Measurements from ENCODE around the gene HSH2D. TPM values are rescaled to one million over a fixed set of nuclear protein-coding genes. Genes with fewer than 3 reads are reported as not detected.

Gene HSH2D
- total RNA-seq, 2 donors from 2014 or later: 0.66 to 0.68 TPM

DNA sequence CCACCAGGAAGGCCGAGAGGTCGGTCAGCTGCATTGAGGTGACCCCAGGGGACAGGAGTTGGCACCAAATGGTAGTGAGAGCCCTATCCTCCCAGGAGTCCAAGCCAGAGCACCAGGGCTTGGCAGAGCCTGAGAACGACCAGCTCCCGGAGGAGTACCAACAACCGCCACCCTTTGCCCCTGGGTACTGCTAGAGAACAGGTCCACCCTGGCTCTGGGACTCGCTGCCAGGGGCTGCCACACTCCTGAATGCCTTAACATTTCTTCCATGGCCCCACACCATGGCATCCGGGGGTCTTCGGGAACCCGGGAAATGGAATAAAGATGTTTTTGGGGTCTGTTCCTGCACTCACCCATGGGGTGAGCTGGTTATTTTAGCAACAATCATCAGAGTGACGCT lies 14.1 kb downstream of the HSH2D start:
- H3K4me1 ChIP-seq (ENCODE audit: control insufficient read depth, insufficient read depth, low read length): no peaks in the 10 kb centered on the region
- Mint-ChIP-seq H3K36me3 (ENCODE audit: low read depth) (no peaks in the 10 kb centered on the region), H3K27ac (no peak overlapping the region), H3K4me3 (no peak overlapping the region), H3K4me1 (no peaks in the 10 kb centered on the region), H3K27me3 (ENCODE audit: insufficient read depth) (no peaks in the 10 kb centered on the region), H3K9me3 (no peaks in the 10 kb centered on the region)
- H3K27me3 ChIP-seq (ENCODE audit: control insufficient read depth, insufficient read depth, low read length, poor library complexity, severe bottlenecking): no peaks in the 10 kb centered on the region
- H3K27ac ChIP-seq (ENCODE audit: low read depth, low read length): no peak overlapping the region
- DNase-seq: no peak
- H3K4me3 ChIP-seq (ENCODE audit: low read length): no peak overlapping the region
- no peaks in the 10 kb centered on the region for H3K36me3 ChIP-seq (ENCODE audit: control insufficient read depth, insufficient read depth, low read length)
- 87 to 89% methylated on average over 9 to 10 of the region's 10 CpGs for WGBS, 2 experiments (ENCODE audit: insufficient coverage in 1 of 2, insufficient read length in 1 of 2)
- H3K9me3 ChIP-seq (ENCODE audit: control insufficient read depth, low read length): peaks cover 5% of the 10 kb centered on the region
- TF ChIP-seq, protein P1, sequence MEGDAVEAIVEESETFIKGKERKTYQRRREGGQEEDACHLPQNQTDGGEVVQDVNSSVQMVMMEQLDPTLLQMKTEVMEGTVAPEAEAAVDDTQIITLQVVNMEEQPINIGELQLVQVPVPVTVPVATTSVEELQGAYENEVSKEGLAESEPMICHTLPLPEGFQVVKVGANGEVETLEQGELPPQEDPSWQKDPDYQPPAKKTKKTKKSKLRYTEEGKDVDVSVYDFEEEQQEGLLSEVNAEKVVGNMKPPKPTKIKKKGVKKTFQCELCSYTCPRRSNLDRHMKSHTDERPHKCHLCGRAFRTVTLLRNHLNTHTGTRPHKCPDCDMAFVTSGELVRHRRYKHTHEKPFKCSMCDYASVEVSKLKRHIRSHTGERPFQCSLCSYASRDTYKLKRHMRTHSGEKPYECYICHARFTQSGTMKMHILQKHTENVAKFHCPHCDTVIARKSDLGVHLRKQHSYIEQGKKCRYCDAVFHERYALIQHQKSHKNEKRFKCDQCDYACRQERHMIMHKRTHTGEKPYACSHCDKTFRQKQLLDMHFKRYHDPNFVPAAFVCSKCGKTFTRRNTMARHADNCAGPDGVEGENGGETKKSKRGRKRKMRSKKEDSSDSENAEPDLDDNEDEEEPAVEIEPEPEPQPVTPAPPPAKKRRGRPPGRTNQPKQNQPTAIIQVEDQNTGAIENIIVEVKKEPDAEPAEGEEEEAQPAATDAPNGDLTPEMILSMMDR (conservative IDR thresholded peaks at IDR 0.05): no peak
- H3K9ac ChIP-seq (ENCODE audit: extremely low read depth, low read length, poor library complexity, severe bottlenecking): no peak overlapping the region

DNA sequence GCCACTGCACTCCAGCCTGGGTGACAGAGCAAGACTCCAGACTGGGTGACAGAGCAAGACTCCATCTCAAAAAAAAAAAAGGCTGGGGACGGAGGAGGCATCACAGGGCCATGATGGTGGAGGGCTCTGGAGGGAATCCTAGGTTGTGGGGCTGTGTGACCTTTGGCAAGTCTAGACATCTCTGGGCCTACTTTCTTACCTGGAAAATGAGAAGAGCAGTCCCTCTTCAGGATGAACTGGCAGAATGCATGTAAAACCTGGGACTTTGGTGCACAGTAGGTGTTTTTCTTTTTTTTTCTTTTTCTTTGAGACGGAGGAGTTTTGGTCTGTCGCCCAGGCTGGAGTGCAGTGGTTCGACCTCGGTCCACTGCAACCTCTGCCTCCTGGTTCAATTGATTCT lies 16.2 kb downstream of the HSH2D start:
- Histone ChIP-seq H3K27me3 (ENCODE audit: control insufficient read depth, insufficient read depth, low read length, poor library complexity, severe bottlenecking) (no peaks in the 10 kb centered on the region), H3K9ac (ENCODE audit: extremely low read depth, low read length, poor library complexity, severe bottlenecking) (no peak overlapping the region), H3K4me3 (ENCODE audit: low read length) (no peak overlapping the region), H3K9me3 (ENCODE audit: control insufficient read depth, low read length) (no peaks in the 10 kb centered on the region), H3K27ac (ENCODE audit: low read depth, low read length) (no peak overlapping the region), H3K36me3 (ENCODE audit: control insufficient read depth, insufficient read depth, low read length) (no peaks in the 10 kb centered on the region), H3K4me1 (ENCODE audit: control insufficient read depth, insufficient read depth, low read length) (no peaks in the 10 kb centered on the region)
- H3K36me3 Mint-ChIP-seq (ENCODE audit: low read depth): no peaks in the 10 kb centered on the region
- TF ChIP-seq, protein P1 (conservative IDR thresholded peaks at IDR 0.05): no peak
- no peak for DNase-seq
- no peaks in the 10 kb centered on the region for H3K4me1 Mint-ChIP-seq
- H3K27ac Mint-ChIP-seq: no peak overlapping the region
- 86 to 96% methylated on average over 4 to 5 of the region's 5 CpGs for WGBS, 2 experiments (ENCODE audit: insufficient coverage in 1 of 2, insufficient read length in 1 of 2)
- H3K9me3 Mint-ChIP-seq: no peaks in the 10 kb centered on the region
- no peak overlapping the region for H3K4me3 Mint-ChIP-seq
- H3K27me3 Mint-ChIP-seq (ENCODE audit: insufficient read depth): no peaks in the 10 kb centered on the region

DNA sequence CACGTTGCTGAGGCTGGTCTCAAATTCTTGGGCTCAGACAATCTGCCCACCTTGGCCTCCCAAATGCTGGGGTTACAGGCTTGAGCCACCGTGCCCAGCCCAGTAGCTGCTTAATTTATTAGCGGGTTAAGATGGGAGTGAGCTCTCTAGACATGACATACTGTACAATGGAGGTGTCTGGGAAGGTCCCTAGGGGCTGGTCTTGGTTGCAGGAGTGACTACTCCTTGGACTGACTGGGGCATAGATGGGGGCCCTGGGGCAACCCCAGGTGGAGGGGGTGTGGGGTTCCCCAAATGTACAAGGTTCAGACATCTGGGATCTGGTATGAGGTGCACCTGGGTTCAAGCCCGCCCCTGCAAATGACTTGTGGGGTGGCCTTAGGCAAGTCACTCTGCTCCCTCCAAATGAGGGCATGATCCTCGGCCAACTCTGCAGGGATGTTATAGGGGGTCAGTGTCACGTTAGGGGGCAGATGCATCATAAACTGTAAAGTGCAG lies 17.0 kb downstream of the HSH2D start:
- Mint-ChIP-seq H3K9me3 (no peaks in the 10 kb centered on the region), H3K27ac (no peak overlapping the region), H3K4me1 (no peaks in the 10 kb centered on the region), H3K27me3 (ENCODE audit: insufficient read depth) (no peaks in the 10 kb centered on the region), H3K36me3 (ENCODE audit: low read depth) (no peaks in the 10 kb centered on the region), H3K4me3 (no peak overlapping the region)
- no peaks in the 10 kb centered on the region for H3K9me3 ChIP-seq (ENCODE audit: control insufficient read depth, low read length)
- no peak overlapping the region for H3K27ac ChIP-seq (ENCODE audit: low read depth, low read length)
- DNase-seq: no peak
- TF ChIP-seq, protein P1 (conservative IDR thresholded peaks at IDR 0.05): no peak
- 79 to 81% methylated on average over 4 to 6 of the region's 6 CpGs for WGBS, 2 experiments (ENCODE audit: insufficient coverage in 1 of 2, insufficient read length in 1 of 2)
- no peaks in the 10 kb centered on the region for H3K4me1 ChIP-seq (ENCODE audit: control insufficient read depth, insufficient read depth, low read length)
- no peaks in the 10 kb centered on the region for H3K27me3 ChIP-seq (ENCODE audit: control insufficient read depth, insufficient read depth, low read length, poor library complexity, severe bottlenecking)
- H3K36me3 ChIP-seq (ENCODE audit: control insufficient read depth, insufficient read depth, low read length): no peaks in the 10 kb centered on the region
- no peak overlapping the region for H3K9ac ChIP-seq (ENCODE audit: extremely low read depth, low read length, poor library complexity, severe bottlenecking)
- no peak overlapping the region for H3K4me3 ChIP-seq (ENCODE audit: low read length)

Measured in endodermal cell (in vitro differentiated cells).